KOPT-K1 (cell line): ENCODE data around the gene GATC.
"Not testable (repeated sequence)": the region's sequence is repeated elsewhere in the genome, so short reads cannot be mapped to it uniquely, and the experiment has no call there.

Experiments used
- H3K27ac ChIP-seq: fragments of 200-600 bp; sonication (generic); 2 replicates; pipeline ENCODE4 v1.5.1; 2016; ENCODE audit warnings: antibody characterized with exemption, mild to moderate bottlenecking, low read depth, low read length; ENCODE audit not compliant: poor library complexity, severe bottlenecking
- H3K36me3 ChIP-seq: fragments of 200-600 bp; sonication (generic); 2 replicates; pipeline ENCODE4 v1.5.1; 2017; ENCODE audit warnings: antibody characterized with exemption, mild to moderate bottlenecking, low read length, moderate library complexity; ENCODE audit not compliant: insufficient read depth
- H3K9me3 ChIP-seq: fragments of 200-600 bp; sonication (generic); 2 replicates; pipeline ENCODE4 v1.5.1; 2017; ENCODE audit warnings: antibody characterized with exemption, low read length, mild to moderate bottlenecking; ENCODE audit not compliant: insufficient read depth, poor library complexity, severe bottlenecking

The GATC gene

DNA sequence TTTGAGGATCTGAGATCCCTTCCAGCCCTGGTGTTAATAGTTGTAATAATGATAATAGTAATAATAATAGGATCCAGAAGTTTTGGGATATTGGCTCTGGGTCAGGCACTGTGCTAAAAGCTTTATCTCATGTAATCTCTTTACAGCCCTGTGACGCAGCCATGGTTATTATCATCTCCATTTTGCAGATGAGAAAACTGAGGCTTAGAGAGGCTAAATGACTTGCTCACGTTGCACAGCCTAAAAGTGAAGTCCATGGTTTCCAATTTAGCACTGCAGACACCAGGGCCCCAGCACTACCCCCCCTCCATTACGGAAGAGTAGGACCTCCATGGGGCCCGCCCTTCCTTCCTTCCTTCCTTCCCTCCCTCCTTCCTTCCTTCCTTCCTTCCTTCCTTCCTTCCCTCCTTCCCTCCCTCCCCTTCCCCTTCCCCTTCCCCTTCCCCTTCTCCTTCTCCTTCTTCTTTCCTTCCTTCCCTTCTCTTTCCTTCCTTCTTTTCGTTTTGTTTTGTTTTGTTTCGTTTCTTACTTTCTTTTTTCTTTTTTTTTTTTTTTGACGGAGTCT lies 23.3 kb upstream of the GATC start:
- no peaks in the 10 kb centered on the region for H3K9me3 ChIP-seq
- no peak overlapping the region for H3K27ac ChIP-seq
- no peaks in the 10 kb centered on the region for H3K36me3 ChIP-seq

GRCh38 chr12:120425797-120426196 lies 20.4 kb upstream of the GATC start:
- no peaks in the 10 kb centered on the region for H3K36me3 ChIP-seq
- H3K27ac ChIP-seq = no peak overlapping the region
- H3K9me3 ChIP-seq = peaks cover 4% of the 10 kb centered on the region

- Histone ChIP-seq H3K27ac (no peak overlapping the region), H3K9me3 (peaks cover 4% of the 10 kb centered on the region), H3K36me3 (no peaks in the 10 kb centered on the region)
Measured at GRCh38 chr12:120428597-120429229, 17.5 kb upstream of the GATC start.

DNA sequence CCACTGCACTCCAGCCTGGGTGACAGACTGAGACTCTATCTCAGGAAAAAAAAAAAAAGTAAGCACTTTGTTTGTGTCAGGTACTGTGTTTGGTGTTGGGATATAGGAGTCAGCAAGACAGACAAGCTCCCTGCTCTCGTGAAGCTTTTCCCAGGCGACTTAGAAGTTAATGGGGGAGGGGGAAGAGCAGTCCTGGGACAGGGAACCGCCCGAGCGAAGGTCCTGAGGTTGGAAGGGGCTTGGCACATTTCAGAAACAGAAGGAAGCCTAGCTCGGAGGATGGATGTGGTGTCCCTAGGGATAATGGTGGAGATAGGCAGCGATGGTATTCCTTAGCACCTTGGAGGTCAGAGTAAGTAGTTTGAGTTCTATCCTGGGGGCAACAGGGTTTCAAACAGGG lies 16.9 kb upstream of the GATC start:
- Histone ChIP-seq H3K27ac (no peak overlapping the region), H3K9me3 (peaks cover 4% of the 10 kb centered on the region)

GRCh38 chr12:120432772-120433525 lies 13.3 kb upstream of the GATC start:
- Histone ChIP-seq H3K9me3 (peaks cover 4% of the 10 kb centered on the region), H3K27ac (no peak overlapping the region), H3K36me3 (no peaks in the 10 kb centered on the region)

More for the DNA sequence above, 16.9 kb upstream of the GATC start:
- no peaks in the 10 kb centered on the region for H3K36me3 ChIP-seq

- Histone ChIP-seq H3K36me3 (peaks cover 34% of the 10 kb centered on the region), H3K9me3 (no peaks in the 10 kb centered on the region), H3K27ac (peak within 1 kb of the TSS; percentile 74)
Measured at GRCh38 chr12:120437735-120438494, 8.3 kb upstream of the GATC start, which contains the start of gene COX6A1. Gene COX6A1 (plus strand): TSS chr12:120438113. CDS start chr12:120438127, 14 bp downstream.

- H3K36me3 ChIP-seq = peaks cover 41% of the 10 kb centered on the region
- peak overlapping the region; percentile 74 for H3K27ac ChIP-seq
- no peaks in the 10 kb centered on the region for H3K9me3 ChIP-seq
Measured at GRCh38 chr12:120438495-120439198, 7.6 kb upstream of the GATC start.

DNA sequence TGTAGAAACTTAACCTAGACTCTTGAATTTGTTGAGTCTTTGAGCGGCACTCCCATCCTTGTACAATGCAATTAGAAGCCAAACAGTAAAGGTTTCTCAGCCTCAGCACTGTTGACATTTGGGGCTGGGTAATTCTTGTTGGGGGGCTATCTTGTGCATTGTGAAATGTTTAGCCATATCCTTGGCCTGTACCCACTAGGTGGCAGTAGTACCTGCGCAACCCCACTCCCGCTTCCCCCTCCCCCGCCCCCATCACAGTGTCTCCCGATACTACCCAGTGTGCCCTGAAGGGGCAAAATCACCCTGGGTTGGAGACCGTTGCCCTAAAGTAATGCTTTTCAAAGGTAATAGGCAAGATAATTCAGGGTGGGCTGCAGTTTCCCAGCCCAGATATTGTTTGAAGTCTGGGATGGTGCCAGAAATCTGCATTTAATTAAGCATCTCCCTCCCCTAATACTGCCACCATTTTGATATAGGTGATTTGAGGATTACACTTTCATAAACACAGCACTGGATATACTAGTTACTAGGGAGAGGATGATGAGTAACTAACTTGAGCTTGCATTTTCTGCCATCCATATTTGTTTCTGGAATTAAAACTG lies 6.5 kb upstream of the GATC start:
- Histone ChIP-seq H3K27ac (peak overlapping the region; percentile 19), H3K9me3 (no peaks in the 10 kb centered on the region), H3K36me3 (peaks cover 52% of the 10 kb centered on the region)

DNA sequence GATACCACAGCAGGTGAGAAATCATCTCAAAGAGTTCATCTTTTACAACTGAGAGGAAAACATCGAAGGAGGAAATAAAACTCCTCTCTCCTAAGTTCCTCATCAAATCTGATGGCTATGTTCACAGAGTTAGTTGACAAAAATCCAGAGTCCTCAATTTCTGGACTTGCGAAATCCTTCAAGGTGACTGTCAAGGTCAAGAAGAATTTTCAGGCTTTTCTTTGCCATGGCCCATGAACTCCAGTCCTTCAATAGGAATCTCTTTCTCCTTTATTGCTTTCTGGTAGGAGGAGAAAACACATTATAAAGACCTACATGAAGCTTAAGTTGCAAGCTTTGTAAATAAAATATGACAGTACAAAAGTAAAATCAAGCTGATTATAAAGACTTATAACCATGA lies 1.6 kb upstream of the GATC start:
- Histone ChIP-seq H3K9me3 (no peaks in the 10 kb centered on the region), H3K36me3 (peaks cover 67% of the 10 kb centered on the region), H3K27ac (no peak overlapping the region)

GRCh38 chr12:120446844-120447178 lies 567 bp downstream of the GATC start:
- H3K27ac ChIP-seq = peak overlapping the region; percentile 80
- H3K36me3 ChIP-seq = peaks cover 64% of the 10 kb centered on the region
- not testable (repeated sequence) for H3K9me3 ChIP-seq

GRCh38 chr12:120447992-120448391 lies 1.7 kb downstream of the GATC start:
- Histone ChIP-seq H3K9me3 (no peaks in the 10 kb centered on the region), H3K36me3 (peaks cover 69% of the 10 kb centered on the region), H3K27ac (no peak overlapping the region)

- peaks cover 93% of the 10 kb centered on the region for H3K36me3 ChIP-seq
- H3K9me3 ChIP-seq, H3K27ac ChIP-seq: not testable (repeated sequence)
Measured at GRCh38 chr12:120452524-120452923, 6.3 kb downstream of the GATC start.

DNA sequence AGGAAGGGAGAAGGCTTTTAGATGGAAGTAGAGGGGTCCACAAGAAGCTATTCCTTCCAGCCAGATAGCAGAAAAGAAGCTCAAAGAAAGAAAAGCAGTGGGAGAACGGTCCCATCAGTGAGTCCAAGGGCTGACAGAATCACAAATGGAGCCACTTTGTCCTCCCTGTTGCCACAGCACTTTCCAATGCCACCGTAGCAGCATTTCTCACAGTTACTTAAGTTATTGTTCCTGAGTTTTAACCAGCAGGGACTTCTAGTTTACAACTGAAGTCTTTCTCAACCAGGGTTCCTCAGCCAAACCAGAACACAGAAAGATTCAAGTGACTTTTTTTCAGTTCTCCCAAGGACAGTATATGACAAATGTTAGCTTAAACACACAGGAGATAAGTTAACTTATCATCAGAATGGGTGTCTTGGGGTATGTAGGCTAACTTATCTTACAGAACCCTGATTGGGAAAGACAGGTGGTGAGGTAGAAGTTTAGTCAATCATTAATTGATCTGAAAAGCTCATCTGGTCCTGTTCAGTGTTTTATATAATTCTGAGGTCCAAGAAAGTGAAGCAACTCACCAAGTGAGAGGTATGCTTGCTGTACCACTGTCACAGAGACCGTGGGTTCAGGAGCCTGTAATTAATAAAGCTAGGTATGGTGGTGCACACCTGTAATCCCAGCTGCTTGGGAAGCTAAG lies 7.0 kb downstream of the GATC start:
- Histone ChIP-seq H3K36me3 (peaks cover 93% of the 10 kb centered on the region), H3K27ac (no peak overlapping the region), H3K9me3 (no peaks in the 10 kb centered on the region)

DNA sequence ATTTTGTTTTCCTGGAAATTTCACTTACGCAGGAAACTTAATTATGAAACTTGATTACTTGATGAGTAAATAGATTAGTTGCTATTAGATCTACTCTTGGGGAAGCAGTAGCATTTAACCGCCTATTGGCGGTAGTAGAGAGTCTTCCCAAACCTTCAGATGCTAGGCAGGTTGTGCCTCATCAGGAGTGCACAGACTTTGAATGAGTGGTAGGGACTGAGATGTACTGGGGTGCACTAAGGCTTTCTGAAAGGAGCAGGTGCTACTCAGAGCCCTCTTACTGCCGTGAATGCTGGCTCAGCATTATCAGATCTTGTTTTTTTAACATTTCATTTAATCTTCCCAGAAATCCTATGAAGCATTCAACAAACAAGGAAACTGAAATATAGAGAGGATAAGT lies 7.7 kb downstream of the GATC start:
- Histone ChIP-seq H3K9me3 (no peaks in the 10 kb centered on the region), H3K36me3 (peaks cover 95% of the 10 kb centered on the region), H3K27ac (no peak overlapping the region)
